Measurements from ENCODE around the gene SLC10A2.

SLC10A2 gene

GRCh38 chr13:103046676-103047075, 19.5 kb downstream of the SLC10A2 start:
- no peak for DNase-seq

GRCh38 chr13:103044056-103044455, 22.2 kb downstream of the SLC10A2 start:
- no peak for ATAC-seq
- DNase-seq = no peak

More at GRCh38 chr13:103046676-103047075, 19.5 kb downstream of the SLC10A2 start:
- ATAC-seq = no peak

GRCh38 chr13:103040006-103040405, 26.2 kb downstream of the SLC10A2 start:
- DNase-seq (no peak), ATAC-seq (no peak)

- DNase-seq = no peak
- ATAC-seq = no peak
Observed at GRCh38 chr13:103039183-103039582, 27.0 kb downstream of the SLC10A2 start.

- DNase-seq = no peak
- ATAC-seq = no peak
Observed at GRCh38 chr13:103036268-103036667, 29.9 kb downstream of the SLC10A2 start.

- ATAC-seq = no peak
Observed at GRCh38 chr13:103033999-103034398, 32.2 kb downstream of the SLC10A2 start.

GRCh38 chr13:103031332-103031873, 34.8 kb downstream of the SLC10A2 start:
- no peak for DNase-seq
- no peak for ATAC-seq

More at GRCh38 chr13:103033999-103034398, 32.2 kb downstream of the SLC10A2 start:
- DNase-seq = no peak

- no peak for ATAC-seq
- DNase-seq = no peak
Observed at GRCh38 chr13:103030776-103031175, 35.4 kb downstream of the SLC10A2 start.

GRCh38 chr13:103029798-103030197, 36.4 kb downstream of the SLC10A2 start:
- ATAC-seq (no peak), DNase-seq (no peak)

- ATAC-seq (no peak), DNase-seq (no peak)
Observed at GRCh38 chr13:103022336-103022735, 43.9 kb downstream of the SLC10A2 start.

GRCh38 chr13:103018556-103018955, 47.7 kb downstream of the SLC10A2 start:
- ATAC-seq = no peak
- no peak for DNase-seq

- ATAC-seq = no peak
- no peak for DNase-seq
Observed at GRCh38 chr13:103012646-103013045, 53.6 kb downstream of the SLC10A2 start.

- no peak for ATAC-seq
- no peak for DNase-seq
Observed at GRCh38 chr13:103009051-103009840, 57.0 kb downstream of the SLC10A2 start.

GRCh38 chr13:103007427-103007762, 58.8 kb downstream of the SLC10A2 start:
- DNase-seq (no peak), ATAC-seq (no peak)

- DNase-seq (no peak), ATAC-seq (no peak)
Observed at GRCh38 chr13:103006641-103007426, 59.4 kb downstream of the SLC10A2 start.

GRCh38 chr13:103004661-103005345, 61.4 kb downstream of the SLC10A2 start:
- ATAC-seq = no peak

GRCh38 chr13:103003631-103004030, 62.6 kb downstream of the SLC10A2 start:
- no peak for ATAC-seq
- DNase-seq = no peak

More at GRCh38 chr13:103004661-103005345, 61.4 kb downstream of the SLC10A2 start:
- no peak for DNase-seq

GRCh38 chr13:103002279-103002678, 63.9 kb downstream of the SLC10A2 start:
- no peak for ATAC-seq
- DNase-seq = no peak

GRCh38 chr13:103000157-103000556, 66.1 kb downstream of the SLC10A2 start:
- ATAC-seq (no peak), DNase-seq (no peak)

- DNase-seq = no peak
- no peak for ATAC-seq
Observed at GRCh38 chr13:102999499-102999898, 66.7 kb downstream of the SLC10A2 start.
